Measurements from ENCODE around the gene RAD52.

DNA sequence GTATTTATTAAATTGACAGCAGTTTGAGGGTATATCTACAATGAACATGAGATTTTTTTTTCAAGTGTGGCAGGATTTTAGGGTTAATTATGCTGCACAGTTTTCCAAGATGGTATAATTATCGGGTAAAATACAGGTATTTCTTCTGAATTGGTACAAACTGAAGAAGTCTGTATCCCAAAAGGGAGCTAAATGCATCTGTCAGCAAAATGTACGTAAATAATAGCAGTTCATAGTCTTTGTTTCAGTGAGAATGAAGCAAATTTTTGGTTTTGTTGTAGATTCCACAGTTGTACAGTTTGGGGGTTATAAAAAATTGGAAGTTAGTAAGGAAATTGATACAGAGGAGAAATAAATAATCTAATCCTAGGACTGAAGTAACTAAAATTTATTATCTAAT lies 63.3 kb downstream of the RAD52 start:
- TF ChIP-seq, protein P1, sequence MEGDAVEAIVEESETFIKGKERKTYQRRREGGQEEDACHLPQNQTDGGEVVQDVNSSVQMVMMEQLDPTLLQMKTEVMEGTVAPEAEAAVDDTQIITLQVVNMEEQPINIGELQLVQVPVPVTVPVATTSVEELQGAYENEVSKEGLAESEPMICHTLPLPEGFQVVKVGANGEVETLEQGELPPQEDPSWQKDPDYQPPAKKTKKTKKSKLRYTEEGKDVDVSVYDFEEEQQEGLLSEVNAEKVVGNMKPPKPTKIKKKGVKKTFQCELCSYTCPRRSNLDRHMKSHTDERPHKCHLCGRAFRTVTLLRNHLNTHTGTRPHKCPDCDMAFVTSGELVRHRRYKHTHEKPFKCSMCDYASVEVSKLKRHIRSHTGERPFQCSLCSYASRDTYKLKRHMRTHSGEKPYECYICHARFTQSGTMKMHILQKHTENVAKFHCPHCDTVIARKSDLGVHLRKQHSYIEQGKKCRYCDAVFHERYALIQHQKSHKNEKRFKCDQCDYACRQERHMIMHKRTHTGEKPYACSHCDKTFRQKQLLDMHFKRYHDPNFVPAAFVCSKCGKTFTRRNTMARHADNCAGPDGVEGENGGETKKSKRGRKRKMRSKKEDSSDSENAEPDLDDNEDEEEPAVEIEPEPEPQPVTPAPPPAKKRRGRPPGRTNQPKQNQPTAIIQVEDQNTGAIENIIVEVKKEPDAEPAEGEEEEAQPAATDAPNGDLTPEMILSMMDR (IDR thresholded peaks at IDR 0.05), result no peak
- TF ChIP-seq POLR2A (IDR thresholded peaks at IDR 0.05; ENCODE audit: low read depth), result no peak
